K562 (cell line): ENCODE measurements around the gene CLP1. TPM values are rescaled to one million over a fixed set of nuclear protein-coding genes. Genes with fewer than 3 reads are reported as not detected.

Source experiments
- ATF6 ChIP-seq: sonication (generic); formaldehyde crosslinking; IDR thresholded peaks from 2 replicates; pipeline ENCODE4 v1.4.0; 2020; ENCODE audit warnings: mild to moderate bottlenecking, missing genetic modification reagents
- BCLAF1 ChIP-seq, 2 experiments: fragments of 450-650 bp in 1 of 2; IDR thresholded peaks; 2 replicates each; pipeline ENCODE4 v1.6.1; 2011 to 2017; ENCODE audit warnings: low read depth in 2 of 2, antibody characterized with exemption in 1 of 2, borderline replicate concordance in 1 of 2, low read length in 1 of 2, mild to moderate bottlenecking in 1 of 2, mixed read lengths in 1 of 2; ENCODE audit not compliant: control insufficient read depth in 1 of 2
- DPF2 ChIP-seq: fragments of 450-650 bp; IDR thresholded peaks from 2 replicates; pipeline ENCODE4 v1.6.1; 2016
- ETV5 ChIP-seq: sonication (generic); formaldehyde crosslinking; IDR thresholded peaks from 2 replicates; pipeline ENCODE4 v1.4.0; 2020; ENCODE audit warnings: low read depth, mild to moderate bottlenecking, missing genetic modification reagents
- GABPA ChIP-seq: fragments of 200-800 bp; sonication (Bioruptor generic); conservative IDR thresholded peaks from 2 replicates; pipeline ENCODE4 v1.6.1; 2016; ENCODE audit warnings: low read depth, missing genetic modification characterization, missing compliant biosample characterization
- GABPB1 ChIP-seq: sonication (generic); formaldehyde crosslinking; IDR thresholded peaks from 2 replicates; pipeline ENCODE4 v1.8.0; 2022; ENCODE audit warnings: mild to moderate bottlenecking, missing genetic modification reagents
- JUND ChIP-seq, 2 experiments: IDR thresholded peaks; 2 replicates in 1 of 2; 3 replicates in 1 of 2; pipeline ENCODE4 v1.6.1; 2011; ENCODE audit warnings: borderline replicate concordance in 2 of 2, low read depth in 2 of 2, low read length in 2 of 2, improper control_type of control experiment in 1 of 2, missing biosample characterization in 1 of 2, missing genetic modification characterization in 1 of 2, missing genetic modification reagents in 1 of 2
- MBD2 ChIP-seq: sonication (generic); IDR thresholded peaks from 2 replicates; pipeline ENCODE4 v1.6.1; 2016; ENCODE audit warnings: low read depth, borderline replicate concordance
- PHB2 ChIP-seq: fragments of 450-650 bp; IDR thresholded peaks from 2 replicates; pipeline ENCODE4 v1.6.1; 2017; ENCODE audit warnings: low read depth
- RBM25 ChIP-seq: fragments of 200-400 bp; formaldehyde crosslinking; IDR thresholded peaks from 2 replicates; pipeline ENCODE4 v1.6.1; 2018; ENCODE audit warnings: low read length, low read depth, moderate library complexity; ENCODE audit not compliant: severe bottlenecking
- SMARCA4 ChIP-seq: fragments of 450-650 bp; IDR thresholded peaks from 2 replicates; pipeline ENCODE4 v1.6.1; 2016
- SPI1 ChIP-seq: IDR thresholded peaks from 2 replicates; pipeline ENCODE4 v1.6.1; 2011; ENCODE audit warnings: low read depth, low read length, control low read depth, borderline replicate concordance
- SRSF1 ChIP-seq: fragments of 200-400 bp; formaldehyde crosslinking; IDR thresholded peaks from 2 replicates; pipeline ENCODE4 v1.6.1; 2017; ENCODE audit warnings: mild to moderate bottlenecking, low read depth, low read length, moderate library complexity
- ZBTB5 ChIP-seq: fragments of 450-650 bp; IDR thresholded peaks from 2 replicates; pipeline ENCODE4 v1.6.1; 2017; ENCODE audit warnings: antibody characterized with exemption
- ZNF146 ChIP-seq: IDR thresholded peaks from one replicate; pipeline ENCODE4 v1.6.1; 2018; ENCODE audit warnings: missing compliant biosample characterization; ENCODE audit not compliant: unreplicated experiment
- ZNF197 ChIP-seq: fragments of 200-800 bp; sonication (Bioruptor generic); IDR thresholded peaks from 2 replicates; pipeline ENCODE4 v1.6.1; 2016; ENCODE audit warnings: low read depth, missing genetic modification characterization, missing compliant biosample characterization
- polyA plus RNA-seq, 8 experiments: library from polyadenylated mRNA; depleted of rRNA in 4 of 8; stranded (reverse) in 5 of 8; unstranded in 3 of 8; fragments of >200 nt; fragmentation: Nextera tagmentation in 2 of 8; fragmentation: Illumina TruSeq in 1 of 8; extraction: Ambion mirVana in 2 of 8; extraction: Trizol in 1 of 8; gene quantifications; 2 replicates each; pipeline versions ENCODE4 v1.2.1 to v1.2.3, GENCODE V29; 2011 to 2014; ENCODE audit warnings: inconsistent platforms in 1 of 8, missing spikeins in 1 of 8
- total RNA-seq, 7 experiments: library from RNA; depleted of rRNA in 6 of 7; stranded (reverse); fragments of >200 nt in 6 of 7; fragmentation: Illumina TruSeq in 2 of 7; extraction: Trizol in 2 of 7; gene quantifications; 2 replicates each; pipeline versions ENCODE4 v1.2.1 to v1.2.3, GENCODE V29; 2011 to 2021; ENCODE audit warnings: low replicate concordance in 1 of 7

The CLP1 gene
- total and polyA plus RNA-seq, 9 of the 15 experiments (the other 6 are each of a cell fraction or from before 2014, with no cell fraction given): 19.1 to 46.2 (median 27.8) TPM

- TF ChIP-seq BCLAF1 (IDR thresholded peaks at IDR 0.05; ENCODE audit: borderline replicate concordance in 1 of 2, control insufficient read depth in 1 of 2, low read depth in 2 of 2, low read length in 1 of 2) (peak in 1 of 2 experiments; percentile 95; a peak in 2 of 4 replicates), DPF2 (peak; percentile 35; the same call in 1 of the 2 replicates), RBM25 (peak; percentile 25), GABPA (tag) (peak; percentile 85), ZNF146 (no peak), SPI1 (peak; percentile 83), GABPB1 (CRISPR knock-in tag) (peak; percentile 75; the same call in 1 of the 2 replicates), JUND (IDR thresholded peaks at IDR 0.05; ENCODE audit: borderline replicate concordance, low read depth, low read length) (peak; percentile 96), JUND (tag; IDR thresholded peaks at IDR 0.05; ENCODE audit: borderline replicate concordance, low read depth, low read length) (no peak), SMARCA4 (0 out of 2 replicates have a peak, but pooled peaks have one; percentile 47), ZNF197 (CRISPR knock-in tag) (peak; percentile 20; the same call in 1 of the 2 replicates), PHB2 (no peak), MBD2 (peak; percentile 95), ETV5 (CRISPR knock-in tag) (0 out of 2 replicates have a peak, but pooled peaks have one; percentile 7), ATF6 (CRISPR knock-in tag) (peak; percentile 52; the same call in 1 of the 2 replicates), ZBTB5 (no peak), SRSF1 (no peak)
These were observed 9.7 kb downstream of the CLP1 start (continued) for GRCh38 chr11:57667117-57667735.
